ENCODE results near the gene FRMD4A. TPM values are rescaled to one million over a fixed set of nuclear protein-coding genes. Genes with fewer than 3 reads are reported as not detected.

FRMD4A gene
- total RNA-seq, 2 experiments from 2014 or later: 0.17 TPM; not detected in 1

GRCh38 chr10:13637894-13638293 lies 692.8 kb downstream of the FRMD4A start:
- BruUV-seq (replicated peaks): no TSS peak
- H3K4me2 ChIP-seq (ENCODE audit: low read length): no peak overlapping the region
- POLR2A ChIA-PET: interaction anchor here (0.8 to 1.5 kb wide), 2 partner anchors 9 to 27 kb away, joined by 3 read pairs; no protein-coding TSS in a partner anchor

GRCh38 chr10:13637303-13637856 lies 693.3 kb downstream of the FRMD4A start:
- H3K4me3 ChIP-seq (ENCODE audit: low read depth, low read length, poor library complexity, severe bottlenecking): no peak overlapping the region
- no peak overlapping the region for H3K27ac ChIP-seq (ENCODE audit: low read depth, low read length, poor library complexity, severe bottlenecking)
- H2AFZ ChIP-seq (ENCODE audit: low read length): no peak overlapping the region
- TF ChIP-seq, protein P1, sequence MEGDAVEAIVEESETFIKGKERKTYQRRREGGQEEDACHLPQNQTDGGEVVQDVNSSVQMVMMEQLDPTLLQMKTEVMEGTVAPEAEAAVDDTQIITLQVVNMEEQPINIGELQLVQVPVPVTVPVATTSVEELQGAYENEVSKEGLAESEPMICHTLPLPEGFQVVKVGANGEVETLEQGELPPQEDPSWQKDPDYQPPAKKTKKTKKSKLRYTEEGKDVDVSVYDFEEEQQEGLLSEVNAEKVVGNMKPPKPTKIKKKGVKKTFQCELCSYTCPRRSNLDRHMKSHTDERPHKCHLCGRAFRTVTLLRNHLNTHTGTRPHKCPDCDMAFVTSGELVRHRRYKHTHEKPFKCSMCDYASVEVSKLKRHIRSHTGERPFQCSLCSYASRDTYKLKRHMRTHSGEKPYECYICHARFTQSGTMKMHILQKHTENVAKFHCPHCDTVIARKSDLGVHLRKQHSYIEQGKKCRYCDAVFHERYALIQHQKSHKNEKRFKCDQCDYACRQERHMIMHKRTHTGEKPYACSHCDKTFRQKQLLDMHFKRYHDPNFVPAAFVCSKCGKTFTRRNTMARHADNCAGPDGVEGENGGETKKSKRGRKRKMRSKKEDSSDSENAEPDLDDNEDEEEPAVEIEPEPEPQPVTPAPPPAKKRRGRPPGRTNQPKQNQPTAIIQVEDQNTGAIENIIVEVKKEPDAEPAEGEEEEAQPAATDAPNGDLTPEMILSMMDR (conservative IDR thresholded peaks at IDR 0.05; ENCODE audit: low read length): no peak
- no peak for TF ChIP-seq EZH2phosphoT487 (IDR thresholded peaks at IDR 0.05; ENCODE audit: borderline replicate concordance, low read depth, low read length)
- no peak overlapping the region for H3K4me2 ChIP-seq (ENCODE audit: low read length)
- H3K79me2 ChIP-seq (ENCODE audit: insufficient read depth, low read depth, low read length): no peaks in the 10 kb centered on the region
- POLR2A ChIA-PET: interaction anchor here (0.8 to 1.5 kb wide), 2 partner anchors 9 to 28 kb away, joined by 3 read pairs; no protein-coding TSS in a partner anchor
- H3K9me3 ChIP-seq (ENCODE audit: low read length): no peaks in the 10 kb centered on the region
- intact Hi-C loops (cut with micrococcal nuclease; ENCODE audit: unreplicated experiment): no loop called here
- DNase-seq (ENCODE audit: low spot score): no peak
- no peaks in the 10 kb centered on the region for H4K20me1 ChIP-seq (ENCODE audit: insufficient read depth, low read length)
- H3K36me3 ChIP-seq (ENCODE audit: insufficient read depth, low read length): no peaks in the 10 kb centered on the region; the same call in 1 of the 2 replicates
- no TSS peak for BruUV-seq (replicated peaks)
- H3K4me1 ChIP-seq (ENCODE audit: insufficient read depth, low read length, poor library complexity, severe bottlenecking): no peaks in the 10 kb centered on the region
- CTCF ChIA-PET (ENCODE audit: unreplicated experiment): no interaction called here
- H3K9me2 ChIP-seq (ENCODE audit: insufficient read depth, low read length): no peaks in the 10 kb centered on the region

More at GRCh38 chr10:13637894-13638293, 692.8 kb downstream of the FRMD4A start:
- no peaks in the 10 kb centered on the region; the same call in 1 of the 2 replicates for H3K36me3 ChIP-seq (ENCODE audit: insufficient read depth, low read length)
- H3K9me3 ChIP-seq (ENCODE audit: low read length): no peaks in the 10 kb centered on the region
- H3K79me2 ChIP-seq (ENCODE audit: insufficient read depth, low read depth, low read length): no peaks in the 10 kb centered on the region
- H3K4me3 ChIP-seq (ENCODE audit: low read depth, low read length, poor library complexity, severe bottlenecking): no peak overlapping the region
- no peak overlapping the region for H2AFZ ChIP-seq (ENCODE audit: low read length)
- no peaks in the 10 kb centered on the region for H3K9me2 ChIP-seq (ENCODE audit: insufficient read depth, low read length)
- H4K20me1 ChIP-seq (ENCODE audit: insufficient read depth, low read length): no peaks in the 10 kb centered on the region
- CTCF ChIA-PET (ENCODE audit: unreplicated experiment): no interaction called here
- no peak for TF ChIP-seq EZH2phosphoT487 (IDR thresholded peaks at IDR 0.05; ENCODE audit: borderline replicate concordance, low read depth, low read length)
- TF ChIP-seq, protein P1 (conservative IDR thresholded peaks at IDR 0.05; ENCODE audit: low read length): no peak
- H3K4me1 ChIP-seq (ENCODE audit: insufficient read depth, low read length, poor library complexity, severe bottlenecking): no peaks in the 10 kb centered on the region
- no peak overlapping the region for H3K27ac ChIP-seq (ENCODE audit: low read depth, low read length, poor library complexity, severe bottlenecking)
- no peak for DNase-seq (ENCODE audit: low spot score)
- intact Hi-C loops (cut with micrococcal nuclease; ENCODE audit: unreplicated experiment): no loop called here

- DNase-seq (ENCODE audit: low spot score): no peak
- H3K36me3 ChIP-seq (ENCODE audit: insufficient read depth, low read length): no peaks in the 10 kb centered on the region; the same call in 1 of the 2 replicates
Measured at GRCh38 chr10:13636776-13637175, 693.9 kb downstream of the FRMD4A start.

More at GRCh38 chr10:13636776-13637175, 693.9 kb downstream of the FRMD4A start:
- CTCF ChIA-PET (ENCODE audit: unreplicated experiment): no interaction called here
- POLR2A ChIA-PET: interaction anchor here (1.5 kb wide), 1 partner anchor 8 kb away, joined by 3 read pairs; no protein-coding TSS in a partner anchor
- Histone ChIP-seq H3K4me1 (ENCODE audit: insufficient read depth, low read length, poor library complexity, severe bottlenecking) (no peaks in the 10 kb centered on the region), H2AFZ (ENCODE audit: low read length) (no peak overlapping the region), H3K27ac (ENCODE audit: low read depth, low read length, poor library complexity, severe bottlenecking) (no peak overlapping the region), H3K9me3 (ENCODE audit: low read length) (no peaks in the 10 kb centered on the region), H3K4me3 (ENCODE audit: low read depth, low read length, poor library complexity, severe bottlenecking) (no peak overlapping the region), H3K9me2 (ENCODE audit: insufficient read depth, low read length) (no peaks in the 10 kb centered on the region), H3K79me2 (ENCODE audit: insufficient read depth, low read depth, low read length) (no peaks in the 10 kb centered on the region), H3K4me2 (ENCODE audit: low read length) (no peak overlapping the region), H4K20me1 (ENCODE audit: insufficient read depth, low read length) (no peaks in the 10 kb centered on the region)
- intact Hi-C loops (cut with micrococcal nuclease; ENCODE audit: unreplicated experiment): no loop called here
- BruUV-seq (replicated peaks): no TSS peak
- TF ChIP-seq EZH2phosphoT487 (IDR thresholded peaks at IDR 0.05; ENCODE audit: borderline replicate concordance, low read depth, low read length): no peak
- TF ChIP-seq, protein P1 (conservative IDR thresholded peaks at IDR 0.05; ENCODE audit: low read length): no peak
